K562 (cell line): Measurements from ENCODE around the gene SMARCB1. TPM values are rescaled to one million over a fixed set of nuclear protein-coding genes. Genes with fewer than 3 reads are reported as not detected.

Experiments used
- BCL6 ChIP-seq: fragments of 250-450 bp; sonication (Bioruptor Pico); IDR thresholded peaks from 2 replicates; pipeline ENCODE4 v1.4.0; 2020
- GABPB1 ChIP-seq: sonication (generic); formaldehyde crosslinking; IDR thresholded peaks from 2 replicates; pipeline ENCODE4 v1.8.0; 2022; ENCODE audit warnings: mild to moderate bottlenecking, missing genetic modification reagents
- LARP7 ChIP-seq: fragments of 450-650 bp; IDR thresholded peaks from 2 replicates; pipeline ENCODE4 v1.6.1; 2016
- MLX ChIP-seq, 2 experiments: fragments of 450-650 bp in 1 of 2; sonication (generic) in 1 of 2; formaldehyde crosslinking; conservative IDR thresholded peaks; 2 replicates each; pipeline versions ENCODE4 v1.4.0 to v1.8.1; 2020 to 2022; ENCODE audit warnings: mild to moderate bottlenecking in 1 of 2, missing genetic modification reagents in 1 of 2
- MXI1 ChIP-seq: IDR thresholded peaks from 2 replicates; pipeline ENCODE4 v1.6.1; 2011; ENCODE audit warnings: low read depth, mild to moderate bottlenecking, improper control_type of control experiment, low read length
- NCOA6 ChIP-seq: fragments of 450-650 bp; IDR thresholded peaks from 2 replicates; pipeline ENCODE4 v1.6.1; 2017; ENCODE audit warnings: mild to moderate bottlenecking
- RBM39 ChIP-seq: fragments of 200-400 bp; formaldehyde crosslinking; optimal IDR thresholded peaks from 2 replicates; pipeline ENCODE3; 2018; ENCODE audit warnings: low read depth, low read length
- SUPT5H ChIP-seq: fragments of 450-650 bp; IDR thresholded peaks from 2 replicates; pipeline ENCODE4 v1.6.1; 2016
- XRCC3 ChIP-seq: fragments of 450-650 bp; IDR thresholded peaks from 2 replicates; pipeline ENCODE4 v1.6.1; 2017; ENCODE audit warnings: mild to moderate bottlenecking, moderate library complexity
- YY1 ChIP-seq, 3 experiments: IDR thresholded peaks; 2 replicates each; pipeline ENCODE4 v1.6.1; 2011; ENCODE audit warnings: low read length in 2 of 3, mild to moderate bottlenecking in 2 of 3, moderate library complexity in 2 of 3, borderline replicate concordance in 1 of 3, control low read depth in 1 of 3, low read depth in 1 of 3; ENCODE audit not compliant: insufficient read depth in 3 of 3, insufficient replicate concordance in 2 of 3, control insufficient read depth in 1 of 3, insufficient read length in 1 of 3; ENCODE audit errors: extremely low read depth in 1 of 3
- ZNF134 ChIP-seq: fragments of 250-450 bp; sonication (Bioruptor Pico); conservative IDR thresholded peaks from 2 replicates; pipeline ENCODE4 v1.4.0; 2020
- ZNF407 ChIP-seq: fragments of 450-650 bp; IDR thresholded peaks from 2 replicates; pipeline ENCODE4 v1.6.1; 2016; ENCODE audit warnings: low read depth
- polyA plus RNA-seq, 8 experiments: library from polyadenylated mRNA; depleted of rRNA in 4 of 8; stranded (reverse) in 5 of 8; unstranded in 3 of 8; fragments of >200 nt; fragmentation: Nextera tagmentation in 2 of 8; fragmentation: Illumina TruSeq in 1 of 8; extraction: Ambion mirVana in 2 of 8; extraction: Trizol in 1 of 8; gene quantifications; 2 replicates each; pipeline versions ENCODE4 v1.2.1 to v1.2.3, GENCODE V29; 2011 to 2014; ENCODE audit warnings: inconsistent platforms in 1 of 8, missing spikeins in 1 of 8
- total RNA-seq, 7 experiments: library from RNA; depleted of rRNA in 6 of 7; stranded (reverse); fragments of >200 nt in 6 of 7; fragmentation: Illumina TruSeq in 2 of 7; extraction: Trizol in 2 of 7; gene quantifications; 2 replicates each; pipeline versions ENCODE4 v1.2.1 to v1.2.3, GENCODE V29; 2011 to 2021; ENCODE audit warnings: low replicate concordance in 1 of 7
- TF ChIP-seq, protein P1 (sequence below): fragments of 250-450 bp; sonication (Bioruptor Pico); IDR thresholded peaks from 2 replicates; pipeline ENCODE4 v1.5.1; 2021; ENCODE audit warnings: mild to moderate bottlenecking

The SMARCB1 gene
- total and polyA plus RNA-seq, 9 of the 15 experiments (the other 6 are each of a cell fraction or from before 2014, with no cell fraction given), result 1.2 to 113 (median 65.4) TPM

GRCh38 chr22:23786752-23787599, at the start of gene SMARCB1 (continued):
- peak in 2 of 3 experiments; percentile 37 to 55 for TF ChIP-seq YY1 (IDR thresholded peaks at IDR 0.05; ENCODE audit: borderline replicate concordance in 1 of 3, control insufficient read depth in 1 of 3, extremely low read depth in 1 of 3, insufficient read depth in 3 of 3, insufficient read length in 1 of 3, insufficient replicate concordance in 2 of 3, low read depth in 1 of 3, low read length in 2 of 3)
- TF ChIP-seq BCL6, result no peak
- TF ChIP-seq ZNF134 (CRISPR knock-in tag), result no peak
- no peak; the same call in 1 of the 2 replicates for TF ChIP-seq NCOA6
- no peak for TF ChIP-seq ZNF407
- no peak for TF ChIP-seq MXI1
- TF ChIP-seq, protein P1, sequence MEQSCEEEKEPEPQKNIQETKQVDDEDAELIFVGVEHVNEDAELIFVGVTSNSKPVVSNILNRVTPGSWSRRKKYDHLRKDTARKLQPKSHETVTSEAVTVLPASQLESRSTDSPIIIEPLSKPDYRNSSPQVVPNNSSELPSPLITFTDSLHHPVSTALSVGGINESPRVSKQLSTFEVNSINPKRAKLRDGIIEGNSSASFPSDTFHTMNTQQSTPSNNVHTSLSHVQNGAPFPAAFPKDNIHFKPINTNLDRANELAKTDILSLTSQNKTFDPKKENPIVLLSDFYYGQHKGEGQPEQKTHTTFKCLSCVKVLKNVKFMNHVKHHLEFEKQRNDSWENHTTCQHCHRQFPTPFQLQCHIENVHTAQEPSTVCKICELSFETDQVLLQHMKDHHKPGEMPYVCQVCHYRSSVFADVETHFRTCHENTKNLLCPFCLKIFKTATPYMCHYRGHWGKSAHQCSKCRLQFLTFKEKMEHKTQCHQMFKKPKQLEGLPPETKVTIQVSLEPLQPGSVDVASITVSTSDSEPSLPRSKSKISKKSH, result no peak
- TF ChIP-seq LARP7, result no peak
- no peak for TF ChIP-seq MLX (CRISPR knock-in tag; conservative IDR thresholded peaks at IDR 0.05)
- TF ChIP-seq RBM39, result no peak
- TF ChIP-seq XRCC3, result no peak
- TF ChIP-seq GABPB1, result peak; percentile 63; the same call in 1 of the 2 replicates
- peak; percentile 85 for TF ChIP-seq SUPT5H
